ENCODE data around the gene BRPF3. TPM values are rescaled to one million over a fixed set of nuclear protein-coding genes. Genes with fewer than 3 reads are reported as not detected.
A peak's percentile ranks its signal among the peaks of the same experiment; 100 is the strongest.
"Not testable (repeated sequence)": the region's sequence is repeated elsewhere in the genome, so short reads cannot be mapped to it uniquely, and the experiment has no call there.

BRPF3 gene
- total RNA-seq, 4 donors from 2014 or later, result 49.6 to 71.0 (median 65.0) TPM

GRCh38 chr6:36217946-36218345 is 21.4 kb downstream of the BRPF3 start:
- Histone ChIP-seq H3K27ac (peak overlapping the region in 1 of 4 donors; percentile 45), H3K4me3 (no peak overlapping the region), H3K27me3 (no peaks in the 10 kb centered on the region), H3K9me3 (no peaks in the 10 kb centered on the region), H3K4me1 (peaks cover 0 to 43% (median 0%) of the 10 kb centered on the region in 4 donors), H3K36me3 (peaks cover 0 to 76% (median 0%) of the 10 kb centered on the region in 3 donors)
- TF ChIP-seq CTCF (IDR thresholded peaks at IDR 0.05), result no peak
- no peak for TF ChIP-seq POLR2A (IDR thresholded peaks at IDR 0.05)
- no peak for DNase-seq

- not testable (repeated sequence) for H3K27ac ChIP-seq, H3K9me3 ChIP-seq, DNase-seq, H3K27me3 ChIP-seq, H3K4me3 ChIP-seq
- Histone ChIP-seq H3K4me1 (peaks cover 0 to 46% (median 0%) of the 10 kb centered on the region in 4 donors), H3K36me3 (peaks cover 0 to 79% (median 0%) of the 10 kb centered on the region in 3 donors)
Measured at GRCh38 chr6:36218516-36218915, 22.0 kb downstream of the BRPF3 start.

- Histone ChIP-seq H3K27ac (peak overlapping the region in 1 of 4 donors; percentile 64), H3K27me3 (no peaks in the 10 kb centered on the region), H3K4me3 (no peak overlapping the region), H3K36me3 (peaks cover 0 to 79% (median 0%) of the 10 kb centered on the region in 3 donors), H3K4me1 (peaks cover 0 to 51% (median 0%) of the 10 kb centered on the region in 4 donors), H3K9me3 (no peaks in the 10 kb centered on the region)
- TF ChIP-seq POLR2A (IDR thresholded peaks at IDR 0.05), result no peak
- no peak for TF ChIP-seq CTCF (IDR thresholded peaks at IDR 0.05)
- DNase-seq, result no peak
Measured at GRCh38 chr6:36219081-36219480, 22.5 kb downstream of the BRPF3 start.

- TF ChIP-seq CTCF (IDR thresholded peaks at IDR 0.05) (no peak), POLR2A (IDR thresholded peaks at IDR 0.05) (no peak)
- Histone ChIP-seq H3K27ac (peak overlapping the region in 2 of 4 donors; percentile 29 to 64), H3K4me3 (no peak overlapping the region), H3K27me3 (no peaks in the 10 kb centered on the region), H3K36me3 (peaks cover 0 to 79% (median 0%) of the 10 kb centered on the region in 3 donors), H3K9me3 (no peaks in the 10 kb centered on the region), H3K4me1 (peaks cover 0 to 63% (median 1%) of the 10 kb centered on the region in 4 donors)
- DNase-seq, result no peak
Measured at GRCh38 chr6:36220226-36220625, 23.7 kb downstream of the BRPF3 start.

GRCh38 chr6:36221674-36222073 is 25.1 kb downstream of the BRPF3 start:
- Histone ChIP-seq H3K4me3 (no peak overlapping the region), H3K36me3 (peaks cover 0 to 79% (median 0%) of the 10 kb centered on the region in 3 donors), H3K4me1 (peaks cover 0 to 62% (median 1%) of the 10 kb centered on the region in 4 donors), H3K27ac (peak overlapping the region in 2 of 4 donors; percentile 37 to 42), H3K27me3 (no peaks in the 10 kb centered on the region), H3K9me3 (no peaks in the 10 kb centered on the region)
- no peak for TF ChIP-seq CTCF (IDR thresholded peaks at IDR 0.05)
- no peak for DNase-seq

GRCh38 chr6:36222924-36223323 is 26.4 kb downstream of the BRPF3 start:
- DNase-seq, result peak in 2 of 3 donors; percentile 65 to 67
- Histone ChIP-seq H3K27me3 (no peaks in the 10 kb centered on the region), H3K4me1 (peaks cover 0 to 52% (median 1%) of the 10 kb centered on the region in 4 donors), H3K27ac (peak overlapping the region in 2 of 4 donors; percentile 34 to 42), H3K4me3 (no peak overlapping the region), H3K36me3 (peaks cover 0 to 75% (median 0%) of the 10 kb centered on the region in 3 donors), H3K9me3 (no peaks in the 10 kb centered on the region)
- TF ChIP-seq POLR2A (IDR thresholded peaks at IDR 0.05) (peak in 1 of 2 donors; percentile 21), CTCF (IDR thresholded peaks at IDR 0.05) (no peak)

Measured in Peyer's patch (tissue), 4 donors.